Dermis microvascular lymphatic vessel endothelial cell (primary cell): ENCODE results near the gene CDA. TPM values are rescaled to one million over a fixed set of nuclear protein-coding genes. Genes with fewer than 3 reads are reported as not detected.

Experiments
- DNase-seq, 2 donors: peaks; one replicate each; pipeline versions ENCODE4 v3.0.0 to v3.0.0-alpha.2; 2010; ENCODE audit warnings: low read depth in 2 of 2
- total RNA-seq: library from RNA; depleted of rRNA; stranded (reverse); fragments of >200 nt; gene quantifications from 2 replicates; pipeline ENCODE4 v1.2.1, GENCODE V29; 2014

Gene CDA
- total RNA-seq, result 1.2 and 4.4 TPM in 2 replicates

DNA sequence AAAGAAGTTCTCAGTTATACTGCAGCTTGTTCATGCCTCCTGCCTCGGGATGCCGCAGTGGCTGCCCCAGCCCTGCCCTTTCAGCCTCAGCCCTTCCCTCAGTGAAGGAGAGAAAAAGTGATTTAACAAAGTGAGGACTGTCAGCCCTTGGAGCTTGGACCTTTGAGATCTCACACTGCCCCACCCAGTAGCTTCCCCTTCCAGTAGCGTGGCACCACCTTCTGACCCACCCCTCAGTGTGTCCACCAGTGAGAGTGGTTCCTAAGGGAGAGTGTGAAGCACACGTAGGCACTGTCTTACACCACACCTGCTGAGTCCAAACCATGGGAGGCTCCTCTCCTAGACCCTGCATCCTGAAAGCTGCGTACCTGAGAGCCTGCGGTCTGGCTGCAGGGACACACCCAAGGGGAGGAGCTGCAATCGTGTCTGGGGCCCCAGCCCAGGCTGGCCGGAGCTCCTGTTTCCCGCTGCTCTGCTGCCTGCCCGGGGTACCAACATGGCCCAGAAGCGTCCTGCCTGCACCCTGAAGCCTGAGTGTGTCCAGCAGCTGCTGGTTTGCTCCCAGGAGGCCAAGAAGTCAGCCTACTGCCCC is at the start of gene CDA:
Gene CDA, plus strand, starts transcription at position 464 of the 592 bp plus-strand sequence. Its CDS starts 33 bp downstream, at position 497.
- DNase-seq, result no peak

DNA sequence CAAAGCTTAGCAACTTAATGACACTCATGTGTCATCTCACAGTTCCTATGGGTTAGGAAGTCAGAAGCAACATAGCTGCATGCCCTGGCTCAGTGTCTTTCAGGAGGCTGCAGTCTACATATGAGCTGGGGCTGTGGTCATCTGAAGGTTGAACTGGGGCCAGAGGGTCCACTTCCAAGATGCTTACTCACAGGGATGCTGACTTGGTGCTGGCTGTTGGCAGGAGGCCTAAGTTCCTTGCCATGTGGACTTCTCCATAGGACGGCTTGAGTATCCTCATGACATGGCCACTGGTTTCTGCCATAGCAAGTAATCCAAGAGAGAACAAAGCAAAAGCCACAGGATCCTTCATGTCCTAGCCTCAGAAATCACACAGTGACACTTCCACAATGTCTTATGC is 48.6 kb upstream of the CDA start:
- no peak for DNase-seq

DNA sequence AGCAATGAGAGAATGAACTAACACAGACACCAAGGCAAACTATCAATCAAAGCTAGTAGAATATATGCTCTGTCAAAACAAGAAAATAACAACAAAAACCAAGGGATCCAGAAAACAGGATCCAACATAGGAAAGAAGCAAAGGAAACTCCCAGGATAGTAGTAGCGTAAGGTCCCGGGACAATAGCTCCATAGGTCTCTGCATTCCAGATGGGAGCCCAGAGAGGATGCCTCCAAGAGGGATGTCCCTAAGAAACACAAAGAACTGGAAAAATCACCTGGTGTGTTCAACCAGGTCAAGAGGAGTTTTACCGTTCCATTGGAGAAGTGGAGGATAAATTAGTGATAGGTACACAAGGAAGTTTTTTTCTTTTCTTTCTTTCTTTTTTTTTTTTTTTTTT is 42.3 kb upstream of the CDA start:
- DNase-seq, result no peak

DNA sequence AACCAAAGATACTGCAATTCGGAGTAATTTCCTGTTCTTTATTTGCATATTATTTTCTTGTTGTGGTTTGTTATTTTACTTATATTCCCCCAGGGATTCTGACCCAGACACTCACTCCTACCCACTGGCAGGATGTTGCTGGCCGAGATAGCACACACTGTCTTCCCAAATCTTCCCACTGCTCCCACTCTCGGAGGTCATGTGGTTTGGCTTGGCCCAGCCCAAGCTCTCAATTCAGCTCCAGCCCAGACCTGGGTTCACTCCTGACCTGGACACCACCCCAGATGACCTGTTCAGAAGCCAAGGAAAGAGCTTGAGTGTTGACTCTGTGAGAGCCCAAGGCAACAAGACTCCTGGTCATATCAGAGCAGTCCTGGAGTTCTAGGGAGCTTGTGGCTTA is 37.7 kb upstream of the CDA start:
- no peak for DNase-seq

DNA sequence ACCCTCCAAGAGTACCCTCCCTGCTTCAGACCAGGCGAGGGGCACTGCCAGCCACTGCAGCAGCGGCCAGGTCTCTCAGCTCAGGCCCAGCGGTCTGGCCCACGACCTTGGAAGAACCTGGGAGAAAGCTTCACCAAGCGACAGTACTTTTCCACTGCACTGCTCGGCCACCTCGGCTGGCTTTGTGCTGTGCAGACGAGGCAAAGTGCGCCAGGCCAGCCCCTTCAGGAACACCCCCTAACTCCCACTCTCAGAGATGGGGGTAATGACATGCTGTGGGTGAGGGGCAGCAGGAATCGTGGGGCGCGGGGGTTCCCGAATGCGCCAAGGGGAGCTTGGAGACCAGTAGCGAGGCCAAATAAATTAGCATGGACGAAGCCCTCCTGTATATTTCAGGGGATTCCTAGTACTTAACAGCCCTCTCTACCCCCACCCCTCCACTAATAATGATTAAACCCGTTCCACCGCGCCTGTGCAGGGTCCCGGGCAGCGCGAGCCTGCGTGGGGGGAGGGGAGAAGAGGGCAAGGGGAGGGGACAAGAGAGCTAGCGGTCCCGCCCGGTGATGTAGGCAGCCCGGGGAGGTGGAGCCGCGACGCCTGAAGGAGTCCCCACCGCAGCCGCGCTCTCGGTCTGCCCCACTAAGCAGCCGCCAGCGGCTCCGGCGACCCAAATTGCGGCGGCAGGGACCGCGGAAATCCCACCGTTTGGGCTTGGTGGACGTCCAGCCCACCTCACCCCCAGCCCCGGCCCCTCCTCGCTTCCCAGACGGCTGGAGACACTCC is 36.8 kb upstream of the CDA start, which contains the start of gene FAM43B:
Gene FAM43B, plus strand, starts transcription at position 629 of the 783 bp plus-strand sequence. CDS start 401 bp downstream, outside the sequence.
- DNase-seq, result peak in 1 of 2 donors; percentile 15

DNA sequence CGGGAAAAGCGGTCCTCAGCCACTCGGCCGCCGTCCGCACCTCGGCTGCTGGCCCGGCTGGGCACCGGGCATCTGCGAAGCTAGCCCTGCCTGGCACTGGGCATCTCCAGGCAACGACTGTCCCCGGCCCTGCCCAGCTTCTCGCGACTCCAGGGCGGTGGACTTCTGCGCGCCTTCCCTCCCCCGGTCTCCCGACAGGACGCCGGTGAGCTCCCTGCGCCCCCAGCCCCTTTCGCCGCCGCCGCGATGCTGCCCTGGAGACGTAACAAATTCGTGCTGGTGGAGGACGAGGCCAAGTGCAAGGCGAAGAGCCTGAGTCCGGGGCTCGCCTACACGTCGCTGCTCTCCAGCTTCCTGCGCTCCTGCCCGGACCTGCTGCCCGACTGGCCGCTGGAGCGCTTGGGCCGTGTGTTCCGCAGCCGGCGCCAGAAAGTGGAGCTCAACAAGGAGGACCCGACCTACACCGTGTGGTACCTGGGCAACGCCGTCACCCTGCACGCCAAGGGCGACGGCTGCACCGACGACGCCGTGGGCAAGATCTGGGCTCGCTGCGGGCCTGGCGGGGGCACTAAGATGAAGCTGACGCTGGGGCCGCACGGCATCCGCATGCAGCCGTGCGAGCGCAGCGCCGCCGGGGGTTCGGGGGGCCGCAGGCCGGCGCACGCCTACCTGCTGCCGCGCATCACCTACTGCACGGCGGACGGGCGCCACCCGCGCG is 36.0 kb upstream of the CDA start:
- DNase-seq, result peak in 1 of 2 donors; percentile 12

DNA sequence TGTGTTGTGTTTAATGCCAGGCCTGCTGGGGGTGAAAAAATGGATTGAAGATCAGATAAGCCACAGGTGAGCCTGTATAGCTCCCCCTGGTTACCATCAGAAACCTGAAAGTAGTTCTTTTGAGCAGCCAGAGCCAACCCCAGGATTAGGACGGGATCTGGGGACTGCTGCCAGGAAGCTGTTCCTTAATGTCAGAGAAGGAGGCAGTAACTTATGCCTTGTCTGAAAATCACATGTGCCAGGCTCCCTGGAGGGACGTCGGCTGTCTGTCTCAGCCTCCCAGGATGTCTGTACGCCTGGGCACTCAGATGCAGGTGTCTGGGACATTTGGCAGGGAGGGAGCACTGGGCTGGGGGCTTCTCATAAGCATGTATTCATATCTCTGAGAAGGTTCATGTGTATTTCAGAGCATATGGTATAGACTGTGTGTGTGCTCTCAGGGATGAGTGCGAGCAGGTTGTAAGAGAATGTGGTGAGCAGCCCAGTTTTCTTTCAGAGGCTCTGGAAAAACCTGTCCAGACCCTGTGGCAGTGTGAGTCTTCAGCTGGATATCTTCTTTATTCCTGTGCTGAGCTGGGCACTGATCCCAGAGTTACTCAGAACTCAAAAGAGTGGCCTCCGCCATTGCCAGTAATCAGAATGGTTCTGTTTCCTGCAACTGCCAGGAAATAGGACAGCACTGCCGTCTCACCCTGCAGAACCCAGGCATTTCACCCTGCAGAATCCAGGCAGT is 33.7 kb upstream of the CDA start:
- no peak for DNase-seq

DNA sequence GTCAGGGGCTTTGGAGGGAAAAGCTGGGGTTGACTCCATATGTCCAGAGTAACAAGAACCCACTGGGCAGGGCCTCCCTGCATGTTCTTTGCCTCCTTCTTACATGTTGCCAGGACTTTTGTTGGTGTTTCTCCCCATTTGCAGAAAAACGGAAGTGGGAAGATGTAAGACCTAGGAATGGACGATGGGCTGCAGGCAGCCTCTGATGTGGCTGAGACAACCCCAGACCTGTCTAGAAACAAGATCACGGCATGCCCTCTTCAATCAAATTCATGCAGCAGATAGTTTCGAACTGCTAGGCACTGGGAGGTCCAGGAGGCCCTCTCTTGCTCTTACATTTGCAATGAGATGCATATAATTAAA is 33.2 kb upstream of the CDA start:
- DNase-seq, result no peak

DNA sequence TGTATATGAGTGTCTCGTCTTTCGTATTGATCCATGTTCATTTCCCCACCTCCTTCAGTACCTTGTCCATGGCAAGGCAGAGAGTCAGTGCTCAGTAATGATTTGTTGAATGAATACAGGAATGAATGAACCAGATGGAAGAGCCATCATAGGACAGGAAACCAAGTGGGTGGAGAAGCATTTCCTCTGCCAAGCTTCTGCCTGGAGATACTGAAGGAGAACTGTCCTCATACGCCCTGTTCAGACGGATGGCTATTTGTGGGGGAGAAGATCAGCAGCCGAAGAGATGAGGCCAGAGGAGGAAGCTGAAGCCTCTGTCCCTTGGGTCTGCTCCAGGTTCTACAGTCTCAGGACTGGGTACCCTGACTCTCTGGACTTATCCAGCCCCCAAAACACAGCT is 30.7 kb upstream of the CDA start:
- no peak for DNase-seq

DNA sequence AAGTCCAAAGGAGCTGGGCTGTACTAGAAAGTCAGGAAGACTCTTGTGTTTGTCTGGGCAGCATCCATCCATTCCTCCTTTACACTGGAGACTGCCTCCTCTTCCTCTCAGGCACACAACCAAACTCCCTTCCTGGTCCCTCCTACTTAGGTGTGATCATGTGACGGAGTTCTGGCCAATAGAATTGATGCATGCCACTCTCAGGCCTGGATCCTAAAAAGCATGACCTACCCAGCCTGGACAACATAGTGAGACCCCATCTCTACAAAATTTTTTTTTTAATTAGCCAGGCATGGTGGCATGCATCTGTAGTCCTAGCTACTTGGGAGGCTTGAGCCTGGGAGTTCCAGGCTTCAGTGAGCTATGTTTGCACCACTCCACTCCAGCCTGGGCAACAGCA is 27.9 kb upstream of the CDA start:
- DNase-seq, result no peak

DNA sequence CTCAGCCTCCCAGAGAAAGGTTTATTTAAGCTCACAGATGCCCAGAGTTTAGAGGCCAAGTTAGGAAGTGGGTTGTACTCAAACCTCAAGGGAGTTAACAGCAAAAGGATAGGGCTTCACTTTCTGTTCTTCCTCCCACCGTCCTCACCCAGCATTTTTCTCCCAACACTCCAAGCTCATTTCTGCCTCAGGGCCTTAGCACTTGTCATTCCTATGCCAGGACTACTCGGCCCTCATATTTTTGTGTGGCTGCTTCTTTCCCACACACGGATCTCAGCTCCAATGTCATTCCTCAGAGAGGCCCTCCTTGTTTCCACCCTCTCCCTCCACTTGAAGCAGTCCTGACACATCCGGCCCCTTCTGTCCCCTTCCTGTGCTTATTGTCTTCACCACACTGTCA is 23.7 kb upstream of the CDA start:
- DNase-seq, result no peak

DNA sequence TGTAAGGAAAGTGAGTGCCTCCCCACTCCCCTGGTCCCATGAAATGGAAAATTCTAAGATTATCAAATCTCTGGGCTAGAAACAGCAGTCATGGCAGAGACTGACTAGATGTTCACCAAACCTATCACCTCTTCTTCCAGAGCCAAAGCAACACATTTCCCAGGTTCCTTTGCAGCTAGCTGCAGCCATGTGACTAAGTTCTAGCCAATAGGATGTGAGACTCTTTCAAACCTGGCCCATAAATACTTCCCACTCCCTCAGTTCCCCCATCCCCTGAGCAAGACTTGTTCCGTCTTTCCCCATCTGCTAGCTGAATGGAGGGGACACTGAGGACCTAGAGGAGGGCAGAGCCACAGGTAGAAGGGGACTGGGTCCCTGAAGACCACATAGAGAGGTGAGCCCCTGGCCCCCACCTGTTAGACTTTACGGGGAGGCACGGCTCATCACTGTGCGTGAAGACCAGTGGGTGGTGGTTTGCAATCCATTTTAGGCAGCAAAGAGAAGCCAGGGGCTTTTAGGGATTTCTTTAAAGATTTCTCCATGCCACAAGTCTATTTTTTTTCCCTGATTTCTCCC is 19.3 kb upstream of the CDA start:
- no peak for DNase-seq

DNA sequence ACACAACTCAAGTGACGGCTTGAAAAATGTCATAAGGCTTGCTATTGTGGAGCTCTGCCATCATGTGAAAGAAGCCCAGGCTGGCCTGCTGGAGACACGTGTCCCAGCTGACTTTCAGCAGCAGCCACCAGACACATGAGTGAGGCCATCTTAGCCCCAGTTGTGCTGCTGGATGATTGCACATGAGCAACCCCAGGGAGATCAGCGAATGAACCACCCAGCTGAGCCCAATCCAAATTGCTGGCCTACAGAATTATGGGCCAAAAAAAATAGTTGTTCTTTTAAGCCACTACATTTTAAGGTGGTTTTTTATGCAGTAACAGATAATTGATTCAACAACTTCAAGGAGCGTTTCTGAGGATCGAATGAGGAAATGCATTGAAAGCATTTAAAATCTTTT is 17.5 kb upstream of the CDA start:
- DNase-seq, result no peak

DNA sequence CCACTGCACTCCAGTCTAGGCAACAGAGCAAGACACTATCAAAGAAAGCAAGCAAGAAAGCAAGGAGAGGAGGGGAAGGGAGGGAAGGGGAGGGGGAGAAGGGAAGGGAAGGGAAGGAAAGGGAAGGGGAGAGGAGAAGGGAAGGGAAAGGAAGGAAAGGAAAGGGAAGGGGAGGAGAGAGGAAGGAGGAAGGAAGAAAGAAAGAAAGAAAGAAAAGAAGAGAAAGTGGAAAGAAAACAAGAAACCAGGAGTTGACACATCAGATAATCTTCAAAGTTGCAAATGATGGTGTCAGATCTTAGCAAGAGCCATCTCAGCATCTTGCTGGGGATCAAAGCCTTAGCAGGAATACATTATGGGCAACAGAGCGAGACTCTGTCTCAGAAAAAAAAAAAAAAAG is 14.9 kb upstream of the CDA start:
- DNase-seq, result no peak

DNA sequence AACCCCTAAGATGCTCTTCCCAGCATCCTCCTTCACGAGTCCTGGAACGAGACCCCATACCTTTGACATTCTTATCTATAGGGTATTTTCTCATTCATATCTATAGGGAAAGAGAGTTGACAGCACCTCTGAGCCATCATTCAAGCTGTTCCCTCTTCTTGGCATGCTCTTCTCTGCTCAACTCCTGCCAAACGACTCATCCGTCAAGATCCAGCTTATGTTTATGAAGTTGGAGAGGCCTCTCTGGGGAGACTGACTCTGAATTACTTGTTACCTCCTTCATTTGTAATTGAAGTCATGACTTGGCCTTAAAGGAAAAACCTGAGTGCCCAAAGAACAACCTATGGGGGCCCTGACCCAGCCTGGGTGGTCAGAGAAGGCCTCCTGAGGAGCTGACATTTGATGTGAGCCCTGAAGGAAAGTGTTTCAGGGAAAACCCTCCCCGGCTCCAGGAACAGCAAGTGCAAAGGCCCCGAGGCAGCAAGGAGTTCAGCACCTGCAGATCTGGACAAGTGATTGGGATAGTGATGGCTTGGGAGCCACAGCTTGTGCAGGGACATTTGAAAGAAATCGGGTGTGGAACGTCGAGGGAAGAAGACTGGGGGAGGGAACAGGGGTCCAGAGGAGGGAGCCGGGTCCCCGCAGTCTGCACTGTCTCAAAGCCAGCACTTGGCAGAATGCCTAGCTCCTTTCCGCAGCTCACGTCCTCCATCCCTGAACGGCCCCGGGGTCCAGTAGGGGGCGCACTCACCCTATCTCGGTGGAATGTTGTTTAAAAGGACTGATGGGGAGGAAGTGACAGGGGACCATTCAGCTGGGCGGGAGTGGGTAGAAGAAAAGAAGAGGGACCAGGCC is 14.0 kb upstream of the CDA start:
- peak; percentile 72 to 83 for DNase-seq

DNA sequence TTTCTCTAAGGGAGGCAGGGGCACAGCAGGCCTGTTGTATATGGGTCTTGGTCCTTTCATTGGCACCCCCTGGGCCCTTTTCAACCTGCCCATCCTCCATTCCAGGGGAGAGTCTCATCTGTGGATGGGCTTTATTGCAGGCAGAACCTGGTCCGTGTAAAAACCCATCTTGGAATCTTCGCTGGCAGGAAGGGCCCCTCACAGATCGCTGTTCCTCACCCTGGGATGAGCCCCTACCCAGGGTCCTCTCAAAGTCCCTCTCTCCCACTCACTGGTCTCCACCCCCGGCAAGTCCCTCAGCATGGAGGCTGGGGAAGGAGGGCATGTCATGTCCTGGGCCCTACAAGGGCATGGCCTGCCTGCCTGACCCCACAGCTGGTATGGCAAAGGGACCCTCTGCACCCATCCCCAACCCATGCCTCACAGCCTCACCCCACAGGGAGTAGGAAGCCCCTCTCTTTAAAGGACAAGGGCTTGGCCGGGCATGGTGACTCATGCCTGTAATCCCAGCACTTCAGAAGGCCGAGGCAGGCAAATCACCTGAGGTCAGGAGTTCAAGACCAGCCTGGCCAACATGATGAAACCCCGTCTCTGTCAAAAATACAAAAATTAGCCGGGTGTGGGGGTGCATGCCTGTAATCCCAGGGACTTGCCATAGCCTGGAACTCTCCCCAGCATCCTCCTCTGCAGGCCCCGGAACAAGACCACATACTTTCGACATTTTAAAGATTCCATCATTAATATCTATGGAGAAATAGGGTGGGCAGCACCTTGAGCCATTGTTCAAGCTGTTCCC is 13.2 kb upstream of the CDA start:
- DNase-seq, result no peak

DNA sequence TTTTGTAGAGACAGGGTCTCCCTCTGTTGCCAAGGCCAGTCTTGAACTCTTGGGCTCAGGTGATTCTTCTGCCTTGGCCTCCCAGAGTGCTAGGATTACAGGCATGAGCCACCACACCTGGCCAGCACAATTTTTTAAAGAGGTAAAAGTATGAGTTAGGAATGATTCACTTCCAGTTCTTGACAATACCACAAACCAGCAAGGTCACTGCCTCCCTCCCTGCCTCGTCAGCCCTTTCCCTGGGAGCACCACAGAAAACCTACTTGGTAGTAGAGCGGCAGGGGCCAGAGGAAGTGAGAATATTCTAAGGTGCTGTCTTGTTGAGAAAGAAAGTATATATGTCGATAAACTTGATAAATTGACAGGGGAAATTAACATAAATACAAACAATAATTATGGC is 10.8 kb upstream of the CDA start:
- peak in 1 of 2 donors; percentile 21 for DNase-seq

DNA sequence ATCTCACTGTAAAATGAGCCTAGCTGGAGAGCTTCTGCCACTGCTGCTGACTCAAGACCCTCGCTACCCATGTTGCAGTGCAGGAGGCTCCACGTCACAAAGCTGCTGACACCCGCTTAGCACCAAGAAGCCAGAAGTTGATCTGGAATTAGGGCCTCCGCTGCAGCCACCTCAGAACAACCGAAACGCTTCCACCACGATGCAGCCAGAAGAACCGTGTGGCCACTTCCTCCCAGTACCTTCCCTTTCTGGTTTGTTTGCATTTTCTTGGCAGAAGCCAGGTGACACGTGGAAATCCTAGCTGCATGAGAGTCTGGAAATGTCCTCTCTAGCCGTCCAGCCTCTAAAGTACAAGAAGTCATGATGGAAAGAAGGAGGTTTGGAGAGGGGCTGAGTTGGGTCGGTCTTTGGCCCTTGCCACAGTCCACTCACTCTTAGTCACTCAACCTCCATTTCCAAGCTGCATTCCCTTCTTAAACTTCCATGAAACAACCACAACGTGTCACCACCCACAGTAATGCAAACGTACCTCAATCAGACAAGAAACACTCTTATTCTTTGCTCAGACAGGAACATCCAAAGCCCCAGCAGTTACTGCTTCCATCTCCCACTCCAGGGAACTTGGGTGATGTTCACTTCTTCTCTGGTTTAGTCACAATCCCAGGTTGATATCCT is 10.0 kb upstream of the CDA start:
- DNase-seq, result no peak

DNA sequence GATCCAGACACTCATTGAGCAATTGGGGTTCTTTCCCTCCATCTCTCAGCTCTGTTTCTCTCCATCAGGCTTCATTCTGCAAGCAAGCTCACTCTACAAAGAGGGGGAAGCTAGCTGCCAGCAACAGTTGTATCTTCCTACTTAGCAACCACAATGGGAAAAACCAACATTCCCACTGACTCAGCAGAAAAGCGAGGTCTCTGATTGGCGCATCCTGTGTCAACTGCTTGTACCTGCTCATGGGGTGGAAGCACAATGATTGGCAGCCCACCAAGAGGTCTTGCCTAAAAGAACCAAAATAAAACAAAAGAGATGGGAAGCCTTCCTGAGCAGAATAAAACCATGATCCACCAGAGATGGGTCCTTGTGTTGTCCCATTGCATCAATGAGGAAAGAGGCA is 4.0 kb upstream of the CDA start:
- DNase-seq, result peak in 1 of 2 donors; percentile 23
